ENCODE data around the gene TCP11X1.
"Not testable (repeated sequence)": the region's sequence is repeated elsewhere in the genome, so short reads cannot be mapped to it uniquely, and the experiment has no call there.

DNA sequence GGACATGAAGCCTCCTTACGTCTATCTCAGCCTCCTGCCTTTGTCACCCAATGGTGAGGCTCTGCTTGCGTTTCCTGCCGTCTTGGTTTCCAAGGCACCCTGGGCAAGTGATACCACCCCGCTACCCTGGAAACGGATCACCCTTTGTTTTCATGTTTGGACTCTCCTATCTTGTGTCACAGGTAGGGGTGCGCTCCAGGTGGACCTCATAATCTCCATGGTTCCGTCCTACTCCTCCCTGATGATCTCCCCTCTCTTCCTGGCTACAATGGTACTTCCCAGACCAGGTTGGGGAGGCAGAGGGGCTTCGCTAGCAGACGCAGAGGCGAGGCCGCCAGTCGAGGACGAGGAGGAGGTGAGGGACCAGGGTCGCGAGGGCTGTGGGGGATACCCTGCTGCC lies at the start of gene TCP11X1:
- TF ChIP-seq, protein P1, sequence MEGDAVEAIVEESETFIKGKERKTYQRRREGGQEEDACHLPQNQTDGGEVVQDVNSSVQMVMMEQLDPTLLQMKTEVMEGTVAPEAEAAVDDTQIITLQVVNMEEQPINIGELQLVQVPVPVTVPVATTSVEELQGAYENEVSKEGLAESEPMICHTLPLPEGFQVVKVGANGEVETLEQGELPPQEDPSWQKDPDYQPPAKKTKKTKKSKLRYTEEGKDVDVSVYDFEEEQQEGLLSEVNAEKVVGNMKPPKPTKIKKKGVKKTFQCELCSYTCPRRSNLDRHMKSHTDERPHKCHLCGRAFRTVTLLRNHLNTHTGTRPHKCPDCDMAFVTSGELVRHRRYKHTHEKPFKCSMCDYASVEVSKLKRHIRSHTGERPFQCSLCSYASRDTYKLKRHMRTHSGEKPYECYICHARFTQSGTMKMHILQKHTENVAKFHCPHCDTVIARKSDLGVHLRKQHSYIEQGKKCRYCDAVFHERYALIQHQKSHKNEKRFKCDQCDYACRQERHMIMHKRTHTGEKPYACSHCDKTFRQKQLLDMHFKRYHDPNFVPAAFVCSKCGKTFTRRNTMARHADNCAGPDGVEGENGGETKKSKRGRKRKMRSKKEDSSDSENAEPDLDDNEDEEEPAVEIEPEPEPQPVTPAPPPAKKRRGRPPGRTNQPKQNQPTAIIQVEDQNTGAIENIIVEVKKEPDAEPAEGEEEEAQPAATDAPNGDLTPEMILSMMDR (IDR thresholded peaks at IDR 0.05; ENCODE audit: low read depth, low read length, missing input control) = not testable (repeated sequence)
- not testable (repeated sequence) for TF ChIP-seq EGR1 (IDR thresholded peaks at IDR 0.05; ENCODE audit: low read depth in 2 of 2); YY1 (IDR thresholded peaks at IDR 0.05); SP1 (IDR thresholded peaks at IDR 0.05); TAF1 (conservative IDR thresholded peaks at IDR 0.05)
- TF ChIP-seq, protein P2, sequence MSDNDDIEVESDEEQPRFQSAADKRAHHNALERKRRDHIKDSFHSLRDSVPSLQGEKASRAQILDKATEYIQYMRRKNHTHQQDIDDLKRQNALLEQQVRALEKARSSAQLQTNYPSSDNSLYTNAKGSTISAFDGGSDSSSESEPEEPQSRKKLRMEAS (IDR thresholded peaks at IDR 0.05) = not testable (repeated sequence)
- TF ChIP-seq, protein P3, sequence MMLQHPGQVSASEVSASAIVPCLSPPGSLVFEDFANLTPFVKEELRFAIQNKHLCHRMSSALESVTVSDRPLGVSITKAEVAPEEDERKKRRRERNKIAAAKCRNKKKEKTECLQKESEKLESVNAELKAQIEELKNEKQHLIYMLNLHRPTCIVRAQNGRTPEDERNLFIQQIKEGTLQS (IDR thresholded peaks at IDR 0.05) = not testable (repeated sequence)
- TF ChIP-seq, protein P4, sequence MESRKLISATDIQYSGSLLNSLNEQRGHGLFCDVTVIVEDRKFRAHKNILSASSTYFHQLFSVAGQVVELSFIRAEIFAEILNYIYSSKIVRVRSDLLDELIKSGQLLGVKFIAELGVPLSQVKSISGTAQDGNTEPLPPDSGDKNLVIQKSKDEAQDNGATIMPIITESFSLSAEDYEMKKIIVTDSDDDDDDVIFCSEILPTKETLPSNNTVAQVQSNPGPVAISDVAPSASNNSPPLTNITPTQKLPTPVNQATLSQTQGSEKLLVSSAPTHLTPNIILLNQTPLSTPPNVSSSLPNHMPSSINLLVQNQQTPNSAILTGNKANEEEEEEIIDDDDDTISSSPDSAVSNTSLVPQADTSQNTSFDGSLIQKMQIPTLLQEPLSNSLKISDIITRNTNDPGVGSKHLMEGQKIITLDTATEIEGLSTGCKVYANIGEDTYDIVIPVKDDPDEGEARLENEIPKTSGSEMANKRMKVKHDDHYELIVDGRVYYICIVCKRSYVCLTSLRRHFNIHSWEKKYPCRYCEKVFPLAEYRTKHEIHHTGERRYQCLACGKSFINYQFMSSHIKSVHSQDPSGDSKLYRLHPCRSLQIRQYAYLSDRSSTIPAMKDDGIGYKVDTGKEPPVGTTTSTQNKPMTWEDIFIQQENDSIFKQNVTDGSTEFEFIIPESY (IDR thresholded peaks at IDR 0.05) = not testable (repeated sequence)
- TF ChIP-seq, protein P5, sequence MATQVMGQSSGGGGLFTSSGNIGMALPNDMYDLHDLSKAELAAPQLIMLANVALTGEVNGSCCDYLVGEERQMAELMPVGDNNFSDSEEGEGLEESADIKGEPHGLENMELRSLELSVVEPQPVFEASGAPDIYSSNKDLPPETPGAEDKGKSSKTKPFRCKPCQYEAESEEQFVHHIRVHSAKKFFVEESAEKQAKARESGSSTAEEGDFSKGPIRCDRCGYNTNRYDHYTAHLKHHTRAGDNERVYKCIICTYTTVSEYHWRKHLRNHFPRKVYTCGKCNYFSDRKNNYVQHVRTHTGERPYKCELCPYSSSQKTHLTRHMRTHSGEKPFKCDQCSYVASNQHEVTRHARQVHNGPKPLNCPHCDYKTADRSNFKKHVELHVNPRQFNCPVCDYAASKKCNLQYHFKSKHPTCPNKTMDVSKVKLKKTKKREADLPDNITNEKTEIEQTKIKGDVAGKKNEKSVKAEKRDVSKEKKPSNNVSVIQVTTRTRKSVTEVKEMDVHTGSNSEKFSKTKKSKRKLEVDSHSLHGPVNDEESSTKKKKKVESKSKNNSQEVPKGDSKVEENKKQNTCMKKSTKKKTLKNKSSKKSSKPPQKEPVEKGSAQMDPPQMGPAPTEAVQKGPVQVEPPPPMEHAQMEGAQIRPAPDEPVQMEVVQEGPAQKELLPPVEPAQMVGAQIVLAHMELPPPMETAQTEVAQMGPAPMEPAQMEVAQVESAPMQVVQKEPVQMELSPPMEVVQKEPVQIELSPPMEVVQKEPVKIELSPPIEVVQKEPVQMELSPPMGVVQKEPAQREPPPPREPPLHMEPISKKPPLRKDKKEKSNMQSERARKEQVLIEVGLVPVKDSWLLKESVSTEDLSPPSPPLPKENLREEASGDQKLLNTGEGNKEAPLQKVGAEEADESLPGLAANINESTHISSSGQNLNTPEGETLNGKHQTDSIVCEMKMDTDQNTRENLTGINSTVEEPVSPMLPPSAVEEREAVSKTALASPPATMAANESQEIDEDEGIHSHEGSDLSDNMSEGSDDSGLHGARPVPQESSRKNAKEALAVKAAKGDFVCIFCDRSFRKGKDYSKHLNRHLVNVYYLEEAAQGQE (IDR thresholded peaks at IDR 0.05) = not testable (repeated sequence)

Measured in liver (tissue), 3 donors.